Fibroblast of villous mesenchyme (primary cell): ENCODE data around the gene CROT. TPM values are rescaled to one million over a fixed set of nuclear protein-coding genes. Genes with fewer than 3 reads are reported as not detected.
A peak's percentile ranks its signal among the peaks of the same experiment; 100 is the strongest.

Experiments used
- DNase-seq: peaks from one replicate; pipeline ENCODE4 v3.0.0-alpha.2; 2010; ENCODE audit warnings: low read depth
- H3K4me3 ChIP-seq: 2 replicates; pipeline ENCODE4 v1.5.1; 2011; ENCODE audit warnings: low read depth, mild to moderate bottlenecking, low read length
- CTCF ChIP-seq: IDR thresholded peaks from 2 replicates; pipeline ENCODE4 v1.5.1; 2012; ENCODE audit warnings: low read depth, mild to moderate bottlenecking, low read length; ENCODE audit not compliant: insufficient read depth
- total RNA-seq: library from RNA; depleted of rRNA; stranded (reverse); fragments of >200 nt; gene quantifications from 2 replicates; pipeline ENCODE4 v1.2.3, GENCODE V29; 2012

Gene CROT
- 20.9 and 34.1 TPM in 2 replicates for total RNA-seq

- peak within 1 kb of the TSS; percentile 77 for H3K4me3 ChIP-seq
- no peak for TF ChIP-seq CTCF
- peak; percentile 92 for DNase-seq
Measured at GRCh38 chr7:87345166-87345927, at the start of gene CROT. Gene CROT, plus strand, starts transcription at chr7:87345664. Its CDS starts 3,405 bp downstream, at chr7:87349069.

- DNase-seq: no peak
- TF ChIP-seq CTCF: no peak
- H3K4me3 ChIP-seq: no peak overlapping the region
Measured at GRCh38 chr7:87300756-87301155, 44.7 kb upstream of the CROT start.

- DNase-seq: no peak
- no peak for TF ChIP-seq CTCF
- no peak overlapping the region for H3K4me3 ChIP-seq
Measured at GRCh38 chr7:87310790-87311419, 34.6 kb upstream of the CROT start.

GRCh38 chr7:87312215-87312865 lies 33.1 kb upstream of the CROT start:
- H3K4me3 ChIP-seq: no peak overlapping the region
- peak; percentile 62 for DNase-seq
- peak; percentile 99 for TF ChIP-seq CTCF

GRCh38 chr7:87316097-87316700 lies 29.3 kb upstream of the CROT start:
- TF ChIP-seq CTCF: no peak

GRCh38 chr7:87316846-87317552 lies 28.5 kb upstream of the CROT start:
- H3K4me3 ChIP-seq: no peak overlapping the region
- DNase-seq: peak; percentile 90
- no peak for TF ChIP-seq CTCF

More at GRCh38 chr7:87316097-87316700, 29.3 kb upstream of the CROT start:
- H3K4me3 ChIP-seq: no peak overlapping the region
- no peak for DNase-seq
